A673 (cell line): ENCODE measurements around the gene WIPF3. TPM values are rescaled to one million over a fixed set of nuclear protein-coding genes. Genes with fewer than 3 reads are reported as not detected.

Experiments
- BruUV-seq: library from RNA; stranded (reverse); fragments of 400-500 nt; replicated peaks from 2 replicates; lab custom pipeline; 2021; lab: Mats Ljungman, UMichigan
- CTCF ChIA-PET: fragments of 300-600 bp; sonication (Branson Sonifier 250); formaldehyde crosslinking; loops from one replicate; lab custom pipeline; 2022; ENCODE audit warnings: antibody characterized with exemption; lab: Charles Lee
- POLR2A ChIA-PET: fragments of 300-600 bp; sonication (Branson Sonifier 250); formaldehyde crosslinking; loops from one replicate; lab custom pipeline; 2022; ENCODE audit warnings: antibody characterized with exemption; ENCODE audit not compliant: low non-redundant PET; lab: Charles Lee
- DNase-seq: peaks from one replicate; pipeline ENCODE4 v3.0.0-alpha.2; 2015; ENCODE audit warnings: low spot score
- H3K27ac ChIP-seq: fragments of 200-600 bp; sonication (generic); 2 replicates; pipeline ENCODE4 v1.5.1; 2016; ENCODE audit warnings: mixed run types, low read depth, mild to moderate bottlenecking, mixed read lengths, antibody characterized with exemption, low read length; ENCODE audit not compliant: poor library complexity, severe bottlenecking
- H3K27me3 ChIP-seq: fragments of 200-600 bp; sonication (generic); replicated peaks from 2 replicates; pipeline ENCODE4 v1.6.1; 2017; ENCODE audit warnings: mixed run types, low read depth, mild to moderate bottlenecking, mixed read lengths, antibody characterized with exemption, low read length; ENCODE audit not compliant: insufficient read depth, poor library complexity
- H3K36me3 ChIP-seq: fragments of 200-600 bp; sonication (generic); 2 replicates; pipeline ENCODE4 v1.6.1; 2016; ENCODE audit warnings: mixed run types, mild to moderate bottlenecking, mixed read lengths, antibody characterized with exemption, low read length; ENCODE audit not compliant: insufficient read depth, poor library complexity, severe bottlenecking
- H3K4me1 ChIP-seq: fragments of 200-600 bp; sonication (generic); 2 replicates; pipeline ENCODE4 v1.6.1; 2017; ENCODE audit warnings: mixed run types, mild to moderate bottlenecking, mixed read lengths, antibody characterized with exemption, low read length; ENCODE audit not compliant: insufficient read depth, poor library complexity, severe bottlenecking
- H3K4me3 ChIP-seq: fragments of 200-600 bp; sonication (generic); 2 replicates; pipeline ENCODE4 v1.5.1; 2016; ENCODE audit warnings: low read depth, mixed run types, mild to moderate bottlenecking, mixed read lengths, low read length; ENCODE audit not compliant: poor library complexity, severe bottlenecking
- H3K9me3 ChIP-seq: fragments of 200-600 bp; sonication (generic); 2 replicates; pipeline ENCODE4 v1.6.1; 2016; ENCODE audit warnings: mixed run types, low read depth, mild to moderate bottlenecking, mixed read lengths, antibody characterized with exemption, low read length; ENCODE audit not compliant: poor library complexity, severe bottlenecking
- CTCF ChIP-seq: fragments of 300-800, 200-600 bp; sonication (generic); conservative IDR thresholded peaks from 2 replicates; pipeline ENCODE4 v1.5.1; 2017; ENCODE audit warnings: low read depth, mild to moderate bottlenecking, antibody characterized with exemption, low read length, moderate library complexity, mixed read lengths
- EZH2 ChIP-seq: fragments of 200-600 bp; sonication (generic); IDR thresholded peaks from 2 replicates; pipeline ENCODE4 v1.6.1; 2017; ENCODE audit warnings: borderline replicate concordance, low read depth, mild to moderate bottlenecking, mixed read lengths, antibody characterized with exemption, low read length; ENCODE audit not compliant: poor library complexity, severe bottlenecking
- intact Hi-C: fragments of 100-400 bp; cut with micrococcal nuclease; formaldehyde crosslinking; loops from one replicate; pipeline ENCODE4 v1.10.0; 2022; ENCODE audit not compliant: unreplicated experiment
- total RNA-seq: library from RNA; stranded (reverse); gene quantifications from 2 replicates; pipeline ENCODE4 v1.2.3, GENCODE V29; 2021

WIPF3 gene
- total RNA-seq, 1 experiment from 2014 or later = 0.21 TPM

- TF ChIP-seq CTCF (no peak), EZH2 (no peak)
- H3K27ac ChIP-seq = no peak overlapping the region
- no peaks in the 10 kb centered on the region for H3K27me3 ChIP-seq
- ChIA-PET POLR2A (no interaction called here), CTCF (interaction anchor here (0.7 kb wide), 1 partner anchor 13 kb away, joined by 3 read pairs; no protein-coding TSS in a partner anchor)
- no peak for DNase-seq
- H3K36me3 ChIP-seq = no peaks in the 10 kb centered on the region
- no peaks in the 10 kb centered on the region for H3K9me3 ChIP-seq
- intact Hi-C loops = no loop called here
- no peaks in the 10 kb centered on the region for H3K4me1 ChIP-seq
- no TSS peak for BruUV-seq
- no peak overlapping the region for H3K4me3 ChIP-seq
Measured at GRCh38 chr7:29848941-29849340, 42.6 kb downstream of the WIPF3 start.

GRCh38 chr7:29851487-29851886 is 45.2 kb downstream of the WIPF3 start:
- Histone ChIP-seq H3K27ac (no peak overlapping the region), H3K9me3 (no peaks in the 10 kb centered on the region), H3K27me3 (no peaks in the 10 kb centered on the region), H3K4me3 (no peak overlapping the region), H3K36me3 (no peaks in the 10 kb centered on the region), H3K4me1 (no peaks in the 10 kb centered on the region)
- POLR2A ChIA-PET = interaction anchor here (0.5 kb wide), 1 partner anchor 185 kb away, joined by 3 read pairs; no protein-coding TSS in a partner anchor
- DNase-seq = no peak
- CTCF ChIA-PET = no interaction called here
- no TSS peak for BruUV-seq
- TF ChIP-seq CTCF (no peak), EZH2 (no peak)
- intact Hi-C loops = no loop called here

GRCh38 chr7:29852457-29852856 is 46.1 kb downstream of the WIPF3 start:
- Histone ChIP-seq H3K9me3 (no peaks in the 10 kb centered on the region), H3K4me1 (no peaks in the 10 kb centered on the region), H3K27ac (no peak overlapping the region), H3K4me3 (no peak overlapping the region), H3K36me3 (no peaks in the 10 kb centered on the region), H3K27me3 (no peaks in the 10 kb centered on the region)
- POLR2A ChIA-PET = no interaction called here
- CTCF ChIA-PET = no interaction called here
- no peak for DNase-seq
- intact Hi-C loops = no loop called here
- no TSS peak for BruUV-seq
- no peak for TF ChIP-seq CTCF
- TF ChIP-seq EZH2 = no peak
